HG02642 (cell line): ENCODE measurements around the gene VWC2.
"Not testable (repeated sequence)": the region's sequence is repeated elsewhere in the genome, so short reads cannot be mapped to it uniquely, and the experiment has no call there.

Experiments
- ATAC-seq: cut with Tn5 transposase; IDR thresholded peaks from one replicate; pipeline ENCODE4 v1.9.1; 2021; ENCODE audit warnings: mild to moderate bottlenecking; ENCODE audit not compliant: unreplicated experiment, poor library complexity

The VWC2 gene

GRCh38 chr7:49848211-49848841 is 74.9 kb downstream of the VWC2 start:
- no peak for ATAC-seq

- ATAC-seq: no peak
Measured at GRCh38 chr7:49850921-49851613, 77.6 kb downstream of the VWC2 start.

GRCh38 chr7:49851614-49851934 is 78.1 kb downstream of the VWC2 start:
- ATAC-seq: not testable (repeated sequence)

- peak; percentile 80 for ATAC-seq
Measured at GRCh38 chr7:49852619-49853462, 79.4 kb downstream of the VWC2 start.

GRCh38 chr7:49855281-49855980 is 82.0 kb downstream of the VWC2 start:
- ATAC-seq: no peak

- no peak for ATAC-seq
Measured at GRCh38 chr7:49860293-49860692, 86.9 kb downstream of the VWC2 start.

- no peak for ATAC-seq
Measured at GRCh38 chr7:49866076-49866735, 92.8 kb downstream of the VWC2 start.

- no peak for ATAC-seq
Measured at GRCh38 chr7:49866910-49867309, 93.5 kb downstream of the VWC2 start.

- no peak for ATAC-seq
Measured at GRCh38 chr7:49873420-49873819, 100.0 kb downstream of the VWC2 start.

GRCh38 chr7:49875336-49875735 is 101.9 kb downstream of the VWC2 start:
- no peak for ATAC-seq

- ATAC-seq: no peak
Measured at GRCh38 chr7:49876202-49876601, 102.8 kb downstream of the VWC2 start.

- no peak for ATAC-seq
Measured at GRCh38 chr7:49878089-49878488, 104.7 kb downstream of the VWC2 start.

GRCh38 chr7:49878627-49879026 is 105.2 kb downstream of the VWC2 start:
- ATAC-seq: no peak

GRCh38 chr7:49883933-49884332 is 110.5 kb downstream of the VWC2 start:
- no peak for ATAC-seq

GRCh38 chr7:49885593-49886285 is 112.3 kb downstream of the VWC2 start:
- no peak for ATAC-seq

GRCh38 chr7:49892481-49892880 is 119.0 kb downstream of the VWC2 start:
- ATAC-seq: no peak

- no peak for ATAC-seq
Measured at GRCh38 chr7:49893131-49893530, 119.7 kb downstream of the VWC2 start.

GRCh38 chr7:49894543-49894942 is 121.1 kb downstream of the VWC2 start:
- ATAC-seq: no peak

GRCh38 chr7:49911909-49912308 is 138.5 kb downstream of the VWC2 start:
- ATAC-seq: no peak

- ATAC-seq: no peak
Measured at GRCh38 chr7:49926720-49927119, 153.3 kb downstream of the VWC2 start.
